HG03280 (cell line): Measurements from ENCODE around the gene ASNSD1.

Experiments used
- ATAC-seq: cut with Tn5 transposase; IDR thresholded peaks from one replicate; pipeline ENCODE4 v1.9.1; 2021; ENCODE audit warnings: mild to moderate bottlenecking, moderate library complexity; ENCODE audit not compliant: unreplicated experiment

Gene ASNSD1

GRCh38 chr2:189661148-189661956 lies at the start of gene ASNSD1:
Gene ASNSD1 (plus strand): TSS chr2:189661459. CDS start chr2:189666133, 4,674 bp downstream.
- ATAC-seq: peak; percentile 96

GRCh38 chr2:189613077-189613636 lies 48.1 kb upstream of the ASNSD1 start:
- ATAC-seq: no peak

DNA sequence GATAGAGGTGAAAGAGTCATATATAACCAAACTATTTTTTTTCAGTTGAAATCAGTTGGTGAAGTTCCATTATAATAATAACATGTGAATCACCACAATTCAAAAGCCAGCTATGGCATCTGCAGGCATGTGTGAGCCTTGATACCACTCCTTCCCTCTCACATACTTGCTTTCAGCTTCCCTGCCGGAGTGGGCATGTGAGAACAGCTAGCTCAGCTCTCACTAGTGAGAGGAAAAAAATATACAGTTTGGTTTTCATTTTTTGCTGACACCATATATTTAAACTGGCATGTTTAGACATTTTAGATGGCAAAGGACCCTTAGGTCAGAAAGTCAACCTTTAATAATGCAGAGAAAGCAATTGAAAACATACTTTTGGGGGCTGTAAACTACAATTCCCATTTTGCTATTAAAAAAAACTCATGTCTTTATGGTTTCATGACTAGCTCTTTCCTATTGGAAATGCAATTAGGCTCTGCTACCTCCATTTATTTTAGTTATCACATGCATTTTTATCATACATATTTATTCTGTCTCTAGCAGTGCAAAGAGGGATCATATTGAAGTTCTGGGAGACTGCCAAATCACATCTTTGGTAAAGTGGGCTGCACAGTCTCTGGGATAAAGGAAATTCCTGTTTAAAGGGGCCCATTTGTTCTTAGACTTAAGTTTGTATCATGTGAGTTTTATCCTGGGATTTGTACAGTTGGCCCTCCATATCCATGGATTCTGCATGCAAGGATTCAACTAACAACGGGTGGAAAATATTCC lies 47.4 kb upstream of the ASNSD1 start:
- no peak for ATAC-seq

DNA sequence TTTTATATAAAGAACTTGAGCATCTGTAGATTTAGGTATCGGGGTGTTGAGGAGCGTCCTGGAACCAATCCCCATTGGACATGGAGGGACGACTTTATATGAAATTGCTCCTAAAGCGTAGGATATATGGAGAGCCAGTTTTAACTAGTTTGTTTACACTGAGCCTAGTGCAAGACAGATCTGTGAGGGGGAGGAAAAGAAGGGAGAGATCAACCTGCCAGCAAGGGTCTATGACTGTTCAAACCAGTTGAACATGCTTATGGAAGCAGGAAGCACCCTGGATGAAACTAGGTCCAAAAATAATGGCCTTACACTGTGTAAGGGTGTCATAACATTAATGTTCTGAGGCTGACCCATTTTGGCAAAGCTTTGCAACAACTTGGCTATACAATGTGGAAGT lies 46.7 kb upstream of the ASNSD1 start:
- ATAC-seq: no peak

DNA sequence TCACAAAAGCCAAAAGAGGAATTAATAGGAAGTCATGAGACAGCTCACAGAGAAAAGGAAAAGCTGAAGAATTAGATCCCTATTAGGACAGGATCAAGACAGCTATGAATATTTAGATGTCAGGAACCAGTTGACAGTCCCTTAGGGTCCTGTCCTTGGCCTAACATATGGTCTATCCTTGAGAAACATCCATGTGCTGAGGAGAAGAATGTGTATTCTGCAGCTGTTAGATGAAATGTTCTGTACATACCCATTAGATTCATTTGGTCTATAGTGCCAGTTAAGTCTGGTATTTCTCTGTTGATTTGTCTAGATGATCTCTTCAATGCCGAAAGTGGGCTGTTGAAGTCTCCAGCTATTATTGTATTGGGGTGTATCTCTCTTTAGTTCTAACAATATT lies 43.1 kb upstream of the ASNSD1 start:
- ATAC-seq: no peak

DNA sequence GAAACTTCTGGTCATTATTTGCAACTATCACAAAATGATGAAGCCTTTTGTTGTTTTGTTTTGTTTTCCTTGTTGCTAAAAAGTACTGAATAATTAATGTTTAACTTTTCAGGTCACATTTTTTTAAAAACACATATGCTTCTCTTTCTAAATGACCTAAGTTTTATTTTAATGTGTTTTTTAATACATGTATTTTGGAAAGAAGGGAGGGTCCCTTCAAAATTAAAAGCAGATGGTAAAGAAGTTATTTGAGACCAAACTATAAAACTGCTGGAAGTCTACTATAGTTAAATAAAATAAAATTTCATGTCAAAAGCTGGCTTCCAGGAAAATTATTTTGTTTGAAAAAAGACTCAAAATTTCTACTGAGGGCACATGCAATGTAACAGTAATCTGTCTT lies 39.5 kb upstream of the ASNSD1 start:
- no peak for ATAC-seq

DNA sequence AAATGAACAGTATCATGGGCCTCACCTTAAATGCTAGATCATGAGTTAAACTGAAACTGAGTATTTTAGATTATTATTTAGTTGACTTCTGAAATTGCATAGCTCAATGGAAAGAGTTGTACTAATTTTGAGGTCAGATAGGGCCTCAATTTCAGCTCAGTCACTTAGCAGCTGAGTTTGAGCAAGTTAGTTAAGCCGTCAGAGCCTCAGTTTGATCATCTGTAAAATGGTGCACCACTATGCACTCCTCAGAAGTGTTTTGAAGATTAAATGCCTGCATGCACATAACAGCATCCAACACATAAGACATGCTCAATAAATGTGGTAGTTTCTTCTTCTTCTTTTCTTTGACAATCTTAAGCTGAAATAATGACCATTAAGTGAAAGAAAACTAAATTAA lies 38.2 kb upstream of the ASNSD1 start:
- no peak for ATAC-seq

DNA sequence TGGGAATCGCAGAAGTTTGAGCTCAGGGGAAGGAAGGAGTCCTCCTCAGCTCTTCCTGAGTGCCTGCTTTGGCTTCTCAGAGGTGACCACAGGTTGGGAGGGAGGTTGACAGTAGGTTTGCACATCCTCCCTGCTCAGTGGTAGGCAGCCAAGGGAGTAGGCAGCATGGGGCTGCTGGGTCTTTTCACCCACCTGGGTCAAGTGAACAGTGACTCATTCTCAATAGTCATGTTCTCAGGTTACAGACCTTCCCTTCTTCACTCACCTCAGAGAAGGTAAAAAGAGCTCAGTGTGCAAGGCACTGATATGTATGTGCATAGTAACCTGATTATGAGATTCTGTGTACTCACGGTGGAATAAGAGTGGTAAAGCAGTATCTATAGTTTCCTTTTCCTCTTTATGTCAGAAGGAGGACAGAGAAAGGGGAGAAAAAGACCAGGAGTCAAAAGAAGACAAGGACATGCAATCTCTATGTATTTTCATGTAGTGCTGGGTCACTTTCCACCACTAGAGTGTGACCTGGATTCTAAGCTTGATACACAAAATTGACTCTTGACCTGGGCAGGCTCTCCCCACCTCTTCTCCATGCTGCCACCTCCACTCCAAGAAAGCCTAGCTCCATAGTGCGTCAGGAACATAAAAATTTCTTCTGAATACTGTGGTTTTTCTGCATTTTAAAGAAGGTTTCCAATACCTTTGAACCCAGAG lies 36.5 kb upstream of the ASNSD1 start:
- ATAC-seq: no peak

- ATAC-seq: no peak
These were observed 35.6 kb upstream of the ASNSD1 start for GRCh38 chr2:189625636-189626035.

GRCh38 chr2:189627789-189628188 lies 33.5 kb upstream of the ASNSD1 start:
- no peak for ATAC-seq

DNA sequence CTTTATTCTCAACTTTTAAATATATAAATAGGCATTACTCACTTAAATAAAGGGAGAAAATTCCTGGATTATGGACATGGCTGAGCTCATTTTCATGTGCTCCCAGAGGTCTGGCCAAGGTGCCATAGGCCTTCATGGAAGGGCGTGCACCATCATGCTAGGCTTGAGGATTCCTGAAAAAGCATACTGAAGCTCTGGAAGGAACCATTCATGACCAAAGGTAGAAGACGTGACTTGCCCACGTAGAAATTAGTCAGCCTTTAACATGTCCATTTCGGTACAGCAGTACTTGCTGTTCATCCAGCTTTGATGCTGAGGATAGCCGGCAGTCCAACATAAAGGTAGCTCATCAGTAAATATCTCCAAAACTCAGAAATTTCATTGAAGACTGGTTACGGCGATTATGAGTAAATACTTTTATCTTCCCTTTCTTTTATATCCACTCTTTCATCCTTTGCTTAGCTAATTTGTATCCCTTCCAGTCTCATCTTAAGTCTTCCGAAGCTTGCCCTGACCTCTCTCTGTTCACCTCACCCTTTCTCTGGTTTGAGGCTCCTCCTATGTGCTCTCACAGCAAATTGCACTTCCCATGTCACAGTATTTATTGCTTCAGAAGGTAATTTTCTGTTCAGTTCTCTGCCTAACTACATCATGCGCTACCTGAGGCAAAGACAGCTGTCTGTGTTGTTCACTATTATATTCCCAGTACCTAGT lies 32.3 kb upstream of the ASNSD1 start:
- ATAC-seq: no peak

DNA sequence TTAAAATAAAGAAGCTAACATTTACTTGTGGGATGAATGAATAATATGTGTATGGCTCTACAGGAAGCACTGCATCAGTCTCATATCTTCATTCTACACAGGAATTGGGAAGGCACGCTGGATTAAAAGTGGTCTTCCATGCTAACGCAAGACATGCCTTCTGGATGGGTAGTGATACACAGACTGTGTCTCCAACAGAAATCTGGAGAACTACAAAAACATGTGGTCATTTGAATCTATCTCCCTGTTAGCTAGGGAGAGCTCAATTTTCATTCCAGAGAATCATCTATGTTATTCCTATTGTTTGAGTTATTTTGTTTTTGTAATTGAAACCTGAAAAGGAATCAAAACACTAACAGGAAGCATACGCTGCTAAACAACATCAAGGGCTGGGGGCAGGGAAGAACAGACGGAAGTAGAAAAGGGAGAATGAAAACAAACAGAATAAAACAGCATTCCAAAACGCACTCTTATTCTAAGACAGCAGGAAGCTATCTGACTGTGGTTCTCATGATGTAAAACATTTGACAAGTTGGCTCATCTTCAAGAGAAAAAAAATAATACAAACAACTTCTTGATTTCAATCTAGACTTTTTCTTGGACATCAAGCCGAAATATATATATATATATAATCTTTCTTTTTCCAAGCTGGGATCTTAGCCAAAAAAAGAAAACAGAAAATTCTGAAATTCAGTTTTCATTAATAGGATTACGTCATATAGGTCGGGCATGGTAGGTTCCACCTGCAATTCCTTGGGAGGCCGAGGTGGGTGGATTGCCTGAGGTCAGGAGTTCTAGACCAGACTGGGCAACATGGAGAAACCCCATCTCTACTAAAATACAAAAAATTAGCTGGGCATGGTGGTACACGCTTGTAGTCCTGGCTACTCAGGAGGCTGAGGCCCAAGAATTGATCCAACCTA lies 31.5 kb upstream of the ASNSD1 start:
- no peak for ATAC-seq

DNA sequence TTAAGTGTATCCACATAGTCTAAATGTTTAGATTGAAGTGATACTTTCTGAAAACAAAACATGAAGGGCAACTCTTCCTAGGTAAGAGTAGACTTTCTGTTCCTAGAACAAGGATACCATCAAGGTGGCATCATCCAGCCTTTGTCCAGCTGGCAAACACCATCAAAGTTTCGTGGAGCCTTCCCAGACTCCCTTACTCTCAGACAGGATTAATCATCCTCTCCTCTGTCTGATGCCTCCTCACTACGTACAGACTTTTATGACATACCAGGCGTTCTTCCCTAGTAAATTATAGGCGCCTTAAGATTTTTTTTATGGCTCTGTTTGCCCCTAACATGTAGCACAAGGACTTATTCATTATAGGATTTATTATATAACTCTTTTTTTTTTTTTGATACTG lies 29.4 kb upstream of the ASNSD1 start:
- ATAC-seq: no peak

DNA sequence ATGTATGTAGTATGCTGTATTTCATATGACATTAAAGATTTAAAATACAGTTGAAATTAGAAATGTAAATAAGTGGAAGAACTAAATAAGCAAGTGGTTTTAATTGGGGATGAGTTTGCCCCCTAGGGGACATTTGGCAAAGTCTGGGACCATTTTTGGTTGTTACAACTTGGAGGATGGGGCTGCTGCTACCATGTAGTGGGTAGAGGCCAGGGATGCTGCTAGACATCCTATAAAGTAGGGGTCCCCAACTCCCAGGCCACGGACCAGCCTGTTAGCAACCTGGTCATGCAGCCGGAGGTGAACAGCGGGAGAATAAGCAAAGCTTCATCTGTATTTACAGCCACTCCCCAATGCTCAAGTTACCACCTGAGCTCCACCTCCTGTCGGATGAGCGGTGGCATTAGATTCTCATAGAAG lies 27.9 kb upstream of the ASNSD1 start:
- ATAC-seq: no peak

DNA sequence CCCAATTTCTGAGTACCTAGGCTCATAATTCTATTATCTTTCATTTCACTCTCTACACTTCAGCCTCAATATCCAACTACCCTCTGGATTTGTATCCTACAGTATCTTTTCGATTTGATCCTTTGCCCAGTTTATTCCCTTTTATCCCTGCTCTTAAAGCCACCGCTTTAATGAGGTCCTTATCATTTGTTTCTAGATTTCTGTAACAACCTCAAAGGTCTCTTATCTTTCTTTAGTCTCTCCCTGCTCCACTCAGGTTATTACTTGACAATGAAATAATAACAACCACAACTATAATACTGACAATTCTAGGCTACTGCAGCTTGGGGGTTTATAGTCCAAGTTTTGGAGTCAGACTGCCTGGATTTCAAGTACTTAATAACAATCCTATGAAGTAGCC lies 25.9 kb upstream of the ASNSD1 start:
- no peak for ATAC-seq

GRCh38 chr2:189638301-189639006 lies 22.8 kb upstream of the ASNSD1 start:
- ATAC-seq: no peak

DNA sequence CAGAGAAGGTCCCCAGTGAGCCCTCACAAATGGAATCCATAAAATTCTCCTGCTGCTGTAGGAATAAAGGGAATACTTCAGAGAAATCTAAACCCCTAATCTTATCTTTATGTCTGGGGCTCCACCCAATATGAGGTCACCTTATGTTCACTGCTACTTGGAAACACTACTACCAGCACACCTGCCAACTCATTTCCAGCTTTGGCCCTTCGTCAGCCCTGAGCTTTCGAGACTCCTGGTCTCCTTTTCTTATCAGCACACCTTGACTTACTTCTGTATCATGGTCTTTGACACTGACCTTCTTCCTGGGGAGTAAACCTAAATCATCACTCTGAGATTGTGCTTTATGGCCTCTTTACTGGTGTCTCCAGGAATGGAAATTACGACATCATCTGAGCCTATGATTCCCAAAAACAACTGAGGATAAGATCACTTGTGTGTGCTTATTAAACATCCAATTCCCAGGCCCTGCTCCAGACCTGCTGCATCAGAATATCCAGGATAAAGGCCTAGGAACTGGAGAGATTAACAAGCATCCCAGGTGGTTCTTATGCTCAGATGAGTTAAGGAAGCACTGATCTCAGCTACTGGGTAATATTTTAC lies 22.2 kb upstream of the ASNSD1 start:
- no peak for ATAC-seq

DNA sequence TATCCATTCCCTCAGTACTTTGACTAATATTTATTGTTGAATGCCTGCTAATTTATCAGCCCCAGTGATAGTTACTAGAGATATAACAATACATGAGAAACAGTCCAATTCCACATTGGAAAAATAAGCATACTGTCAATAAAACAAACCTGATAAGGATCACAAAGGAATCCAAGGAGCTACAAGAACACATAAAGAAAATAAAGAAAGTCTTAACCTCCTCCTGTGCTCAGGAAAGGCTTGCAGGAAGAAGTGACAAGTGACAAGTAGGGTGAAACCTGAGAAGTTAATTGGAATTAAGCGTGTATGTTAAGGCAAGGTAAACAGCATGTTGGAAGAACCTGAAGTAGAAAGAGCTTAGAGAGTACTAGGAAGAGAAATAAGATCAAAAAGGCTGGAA lies 20.3 kb upstream of the ASNSD1 start:
- ATAC-seq: no peak

DNA sequence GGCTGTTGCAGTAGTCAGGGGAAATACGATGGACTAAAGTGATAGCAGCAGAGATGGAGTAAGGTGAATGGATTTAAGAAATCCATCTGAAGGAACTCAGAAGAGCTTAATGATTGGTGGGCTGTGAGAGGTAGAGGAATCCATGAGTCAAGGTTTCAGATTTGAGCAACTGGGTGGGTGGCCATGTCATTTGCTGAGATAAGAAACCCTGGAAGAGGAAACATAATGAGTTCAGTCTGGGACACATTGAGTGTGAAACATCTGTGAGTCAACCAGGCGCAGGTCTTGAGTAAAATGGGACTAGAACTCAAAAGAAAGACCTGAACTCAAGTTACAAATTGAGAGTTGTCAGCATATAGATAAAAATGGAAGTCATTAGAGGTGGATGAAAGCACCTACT lies 19.7 kb upstream of the ASNSD1 start:
- ATAC-seq: no peak
